ENCODE data around the gene OSBP2.

The OSBP2 gene

DNA sequence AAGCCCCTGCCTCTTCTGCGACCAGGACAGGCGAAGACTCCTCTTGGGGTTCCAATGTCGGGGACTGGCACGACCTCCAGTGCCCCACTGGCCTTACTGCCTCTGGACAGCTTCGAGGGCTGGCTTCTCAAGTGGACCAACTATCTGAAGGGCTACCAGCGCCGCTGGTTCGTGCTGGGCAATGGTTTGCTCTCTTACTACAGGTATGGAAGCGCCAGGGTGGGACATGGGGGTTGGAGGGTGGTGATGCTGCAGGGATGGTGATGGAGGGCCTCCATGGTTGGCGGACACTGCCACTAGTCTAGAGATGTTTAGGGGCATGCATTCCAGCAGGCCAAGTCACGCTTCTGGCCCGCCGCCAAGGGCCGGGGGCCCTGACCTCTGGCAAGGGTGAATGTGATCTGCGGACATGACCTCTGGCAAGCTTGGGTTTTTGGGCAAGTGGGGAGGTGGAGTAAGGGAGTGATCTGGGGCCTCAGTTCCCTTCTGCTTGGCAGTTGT, 727 bp downstream of the OSBP2 start:
- no peaks in the 10 kb centered on the region for H3K79me2 ChIP-seq
- H3K9ac ChIP-seq, result peak overlapping the region; percentile 37
- H3K4me3 ChIP-seq (ENCODE audit: low read depth, low read length), result peak overlapping the region; percentile 88
- peak overlapping the region; percentile 77 for H2AFZ ChIP-seq
- H3K4me2 ChIP-seq (ENCODE audit: low read length), result peak overlapping the region; percentile 99
- no peaks in the 10 kb centered on the region for H3K36me3 ChIP-seq (ENCODE audit: control insufficient read depth, insufficient read depth, low read length)
- H3K27ac ChIP-seq, result peak overlapping the region; percentile 54
- no peaks in the 10 kb centered on the region for H3K4me1 ChIP-seq
- H3K9me3 ChIP-seq (ENCODE audit: control insufficient read depth, low read length), result no peaks in the 10 kb centered on the region
- TF ChIP-seq, protein P1, sequence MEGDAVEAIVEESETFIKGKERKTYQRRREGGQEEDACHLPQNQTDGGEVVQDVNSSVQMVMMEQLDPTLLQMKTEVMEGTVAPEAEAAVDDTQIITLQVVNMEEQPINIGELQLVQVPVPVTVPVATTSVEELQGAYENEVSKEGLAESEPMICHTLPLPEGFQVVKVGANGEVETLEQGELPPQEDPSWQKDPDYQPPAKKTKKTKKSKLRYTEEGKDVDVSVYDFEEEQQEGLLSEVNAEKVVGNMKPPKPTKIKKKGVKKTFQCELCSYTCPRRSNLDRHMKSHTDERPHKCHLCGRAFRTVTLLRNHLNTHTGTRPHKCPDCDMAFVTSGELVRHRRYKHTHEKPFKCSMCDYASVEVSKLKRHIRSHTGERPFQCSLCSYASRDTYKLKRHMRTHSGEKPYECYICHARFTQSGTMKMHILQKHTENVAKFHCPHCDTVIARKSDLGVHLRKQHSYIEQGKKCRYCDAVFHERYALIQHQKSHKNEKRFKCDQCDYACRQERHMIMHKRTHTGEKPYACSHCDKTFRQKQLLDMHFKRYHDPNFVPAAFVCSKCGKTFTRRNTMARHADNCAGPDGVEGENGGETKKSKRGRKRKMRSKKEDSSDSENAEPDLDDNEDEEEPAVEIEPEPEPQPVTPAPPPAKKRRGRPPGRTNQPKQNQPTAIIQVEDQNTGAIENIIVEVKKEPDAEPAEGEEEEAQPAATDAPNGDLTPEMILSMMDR (IDR thresholded peaks at IDR 0.05), result no peak
- H3K27me3 ChIP-seq (ENCODE audit: control insufficient read depth, insufficient read depth, low read length), result no peaks in the 10 kb centered on the region

- TF ChIP-seq, protein P1 (IDR thresholded peaks at IDR 0.05), result no peak
- Histone ChIP-seq H3K4me2 (ENCODE audit: low read length) (peak overlapping the region; percentile 99), H3K27me3 (ENCODE audit: control insufficient read depth, insufficient read depth, low read length) (no peaks in the 10 kb centered on the region), H3K79me2 (no peaks in the 10 kb centered on the region), H3K36me3 (ENCODE audit: control insufficient read depth, insufficient read depth, low read length) (no peaks in the 10 kb centered on the region), H3K27ac (peak overlapping the region; percentile 54), H3K9ac (no peak overlapping the region), H3K4me3 (ENCODE audit: low read depth, low read length) (peak overlapping the region; percentile 88), H3K9me3 (ENCODE audit: control insufficient read depth, low read length) (no peaks in the 10 kb centered on the region), H2AFZ (no peak overlapping the region), H3K4me1 (no peaks in the 10 kb centered on the region)
Observed at GRCh38 chr22:30695871-30696655, 1.4 kb downstream of the OSBP2 start.

GRCh38 chr22:30697975-30698374, 3.3 kb downstream of the OSBP2 start:
- Histone ChIP-seq H3K9ac (no peak overlapping the region), H3K4me1 (no peaks in the 10 kb centered on the region), H3K79me2 (no peaks in the 10 kb centered on the region), H3K27me3 (ENCODE audit: control insufficient read depth, insufficient read depth, low read length) (no peaks in the 10 kb centered on the region), H3K36me3 (ENCODE audit: control insufficient read depth, insufficient read depth, low read length) (no peaks in the 10 kb centered on the region), H3K27ac (no peak overlapping the region), H3K9me3 (ENCODE audit: control insufficient read depth, low read length) (no peaks in the 10 kb centered on the region), H3K4me3 (ENCODE audit: low read depth, low read length) (no peak overlapping the region), H3K4me2 (ENCODE audit: low read length) (no peak overlapping the region), H2AFZ (no peak overlapping the region)
- TF ChIP-seq, protein P1 (IDR thresholded peaks at IDR 0.05), result no peak

GRCh38 chr22:30701872-30702271, 7.2 kb downstream of the OSBP2 start:
- Histone ChIP-seq H3K27me3 (ENCODE audit: control insufficient read depth, insufficient read depth, low read length) (no peaks in the 10 kb centered on the region), H3K79me2 (no peaks in the 10 kb centered on the region), H3K9me3 (ENCODE audit: control insufficient read depth, low read length) (no peaks in the 10 kb centered on the region), H2AFZ (no peak overlapping the region), H3K9ac (no peak overlapping the region), H3K4me3 (ENCODE audit: low read depth, low read length) (no peak overlapping the region), H3K4me1 (no peaks in the 10 kb centered on the region), H3K4me2 (ENCODE audit: low read length) (no peak overlapping the region), H3K36me3 (ENCODE audit: control insufficient read depth, insufficient read depth, low read length) (no peaks in the 10 kb centered on the region), H3K27ac (no peak overlapping the region)
- TF ChIP-seq, protein P1 (IDR thresholded peaks at IDR 0.05), result no peak

DNA sequence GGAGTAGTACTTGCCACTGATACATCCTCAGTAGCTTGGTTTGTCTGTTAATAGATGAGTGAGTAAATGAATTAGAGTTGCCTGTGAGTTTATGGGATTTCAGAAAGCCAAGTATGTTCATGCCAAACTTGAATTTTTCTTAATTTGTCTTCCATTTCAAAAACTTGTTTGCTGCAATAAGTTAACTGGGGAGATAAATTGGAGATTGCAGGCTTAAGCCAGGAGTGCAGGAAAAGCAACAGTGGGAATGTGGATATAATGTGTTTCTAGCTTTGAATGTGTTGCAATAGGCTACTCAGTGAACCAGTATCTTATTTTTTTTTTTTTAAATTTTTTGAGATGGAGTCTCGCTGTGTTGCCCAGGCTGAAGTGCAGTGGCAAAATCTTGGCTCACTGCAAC, 8.2 kb downstream of the OSBP2 start:
- Histone ChIP-seq H3K36me3 (ENCODE audit: control insufficient read depth, insufficient read depth, low read length) (no peaks in the 10 kb centered on the region), H3K27me3 (ENCODE audit: control insufficient read depth, insufficient read depth, low read length) (no peaks in the 10 kb centered on the region), H3K4me3 (ENCODE audit: low read depth, low read length) (no peak overlapping the region), H3K9ac (no peak overlapping the region), H3K9me3 (ENCODE audit: control insufficient read depth, low read length) (no peaks in the 10 kb centered on the region), H3K4me2 (ENCODE audit: low read length) (no peak overlapping the region), H3K4me1 (no peaks in the 10 kb centered on the region), H2AFZ (no peak overlapping the region), H3K79me2 (no peaks in the 10 kb centered on the region), H3K27ac (no peak overlapping the region)
- TF ChIP-seq, protein P1 (IDR thresholded peaks at IDR 0.05), result no peak
